Measurements from ENCODE around the gene DMKN.

- TF ChIP-seq PPARA (CRISPR knock-in tag; IDR thresholded peaks at IDR 0.05; ENCODE audit: borderline replicate concordance) (no peak), ZC3H10 (CRISPR knock-in tag; IDR thresholded peaks at IDR 0.05) (no peak), ZFP3 (CRISPR knock-in tag; IDR thresholded peaks at IDR 0.05) (no peak), ZNF70 (CRISPR knock-in tag; IDR thresholded peaks at IDR 0.05) (no peak), ARNTL (CRISPR knock-in tag; IDR thresholded peaks at IDR 0.05; ENCODE audit: borderline replicate concordance, low read depth) (no peak), ESRRG (CRISPR knock-in tag; IDR thresholded peaks at IDR 0.05) (no peak), CREB5 (CRISPR knock-in tag; IDR thresholded peaks at IDR 0.05; ENCODE audit: low read depth) (no peak), PATZ1 (CRISPR knock-in tag; IDR thresholded peaks at IDR 0.05; ENCODE audit: borderline replicate concordance) (no peak), TCF4 (CRISPR knock-in tag; IDR thresholded peaks at IDR 0.05; ENCODE audit: borderline replicate concordance) (no peak), OSR1 (CRISPR knock-in tag; IDR thresholded peaks at IDR 0.05) (no peak), RARB (CRISPR knock-in tag; IDR thresholded peaks at IDR 0.05) (no peak), ZNF565 (CRISPR knock-in tag; conservative IDR thresholded peaks at IDR 0.05; ENCODE audit: low read depth) (no peak), BACH2 (CRISPR knock-in tag; IDR thresholded peaks at IDR 0.05; ENCODE audit: borderline replicate concordance) (no peak), ZFP30 (CRISPR knock-in tag; IDR thresholded peaks at IDR 0.05) (no peak)
Observed at GRCh38 chr19:35507561-35507960, 5.9 kb downstream of the DMKN start.

All from SK-N-SH treated with all-trans-retinoic acid at 6 μM for 48 hours (cell line).